GM10248 (cell line): ENCODE data around the gene RPL18.
"Not testable (repeated sequence)": the region's sequence is repeated elsewhere in the genome, so short reads cannot be mapped to it uniquely, and the experiment has no call there.

Experiments
- CTCF ChIA-PET: fragments of 300-600 bp; sonication (Branson Sonifier 250); formaldehyde crosslinking; extraction: SDS; loops from one replicate; lab custom pipeline; 2021; ENCODE audit warnings: antibody characterized with exemption; lab: Yijun Ruan, JAX
- POLR2A ChIA-PET: fragments of 350-650 bp; sonication (Branson Sonifier 250); formaldehyde crosslinking; extraction: SDS; loops from one replicate; lab custom pipeline; 2020; ENCODE audit warnings: antibody characterized with exemption; lab: Yijun Ruan, JAX
- DNase-seq: peaks from one replicate; pipeline ENCODE4 v3.0.0; 2012; ENCODE audit errors: extremely low spot score
- TF ChIP-seq, protein P1 (sequence below): IDR thresholded peaks from 2 replicates; pipeline ENCODE4 v1.5.1; 2012; ENCODE audit warnings: mild to moderate bottlenecking, low read depth; ENCODE audit errors: extremely low read depth, missing control alignments, control extremely low read depth

The RPL18 gene

DNA sequence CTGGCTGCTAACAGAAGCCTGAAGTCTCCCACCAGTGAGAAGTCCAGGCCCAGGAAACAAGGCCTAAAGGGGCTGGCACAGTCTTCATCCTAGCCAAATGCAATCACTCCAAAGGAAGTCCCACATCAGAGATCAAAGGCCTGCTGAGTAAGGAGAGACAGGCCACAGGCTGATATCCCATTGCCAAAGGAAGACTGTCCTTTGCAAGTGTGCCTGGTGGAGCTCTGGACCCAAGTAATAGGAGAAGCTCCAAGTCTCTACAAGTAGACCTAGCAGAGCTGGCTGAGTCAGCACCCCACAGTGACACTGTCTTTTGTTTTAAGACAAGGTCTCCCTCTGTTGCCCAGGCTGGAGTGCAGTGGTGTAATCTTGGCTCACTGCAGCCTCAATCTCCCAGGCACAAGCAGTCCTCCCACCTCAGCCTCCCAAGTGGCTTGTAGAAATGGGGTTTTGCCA lies 13.7 kb upstream of the RPL18 start:
- TF ChIP-seq, protein P1, sequence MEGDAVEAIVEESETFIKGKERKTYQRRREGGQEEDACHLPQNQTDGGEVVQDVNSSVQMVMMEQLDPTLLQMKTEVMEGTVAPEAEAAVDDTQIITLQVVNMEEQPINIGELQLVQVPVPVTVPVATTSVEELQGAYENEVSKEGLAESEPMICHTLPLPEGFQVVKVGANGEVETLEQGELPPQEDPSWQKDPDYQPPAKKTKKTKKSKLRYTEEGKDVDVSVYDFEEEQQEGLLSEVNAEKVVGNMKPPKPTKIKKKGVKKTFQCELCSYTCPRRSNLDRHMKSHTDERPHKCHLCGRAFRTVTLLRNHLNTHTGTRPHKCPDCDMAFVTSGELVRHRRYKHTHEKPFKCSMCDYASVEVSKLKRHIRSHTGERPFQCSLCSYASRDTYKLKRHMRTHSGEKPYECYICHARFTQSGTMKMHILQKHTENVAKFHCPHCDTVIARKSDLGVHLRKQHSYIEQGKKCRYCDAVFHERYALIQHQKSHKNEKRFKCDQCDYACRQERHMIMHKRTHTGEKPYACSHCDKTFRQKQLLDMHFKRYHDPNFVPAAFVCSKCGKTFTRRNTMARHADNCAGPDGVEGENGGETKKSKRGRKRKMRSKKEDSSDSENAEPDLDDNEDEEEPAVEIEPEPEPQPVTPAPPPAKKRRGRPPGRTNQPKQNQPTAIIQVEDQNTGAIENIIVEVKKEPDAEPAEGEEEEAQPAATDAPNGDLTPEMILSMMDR = no peak
- no peak for DNase-seq
- CTCF ChIA-PET = interaction anchor here (2.2 to 2.7 kb wide), 2 partner anchors 9 to 13 kb away, joined by 5 to 20 read pairs; partner anchors contain the start of gene CA11
- POLR2A ChIA-PET = interaction anchor here (0.7 to 3.4 kb wide), 3 partner anchors 11 to 277 kb away, joined by 5 to 16 read pairs (median 7); partner anchors contain the start of genes RPL18 and SPHK2

DNA sequence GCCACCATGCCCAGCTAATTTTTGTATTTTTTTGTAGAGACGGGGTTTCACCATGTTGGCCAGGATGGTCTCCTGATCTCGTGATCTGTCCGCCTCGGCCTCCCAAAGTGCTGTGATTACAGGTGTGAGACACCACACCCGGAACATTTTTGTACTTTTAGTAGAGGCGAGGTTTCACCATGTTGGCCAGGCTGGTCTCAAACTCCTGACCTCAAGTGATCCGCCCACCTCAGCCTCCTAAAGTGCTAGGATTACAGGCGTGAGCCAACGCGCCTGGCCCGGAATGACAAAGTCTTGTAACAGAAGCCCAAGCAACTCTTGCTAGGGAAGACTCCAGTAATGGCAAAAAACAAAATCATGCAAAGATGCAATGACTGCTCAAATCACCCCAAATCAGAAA lies 13.3 kb upstream of the RPL18 start:
- ChIA-PET POLR2A (interaction anchor here (0.7 to 3.4 kb wide), 2 partner anchors 10 to 13 kb away, joined by 5 to 16 read pairs; partner anchors contain the start of genes RPL18 and SPHK2), CTCF (interaction anchor here (1.0 to 2.2 kb wide), 2 partner anchors 14 to 24 kb away, joined by 4 to 5 read pairs; partner anchors contain the start of gene CA11)

DNA sequence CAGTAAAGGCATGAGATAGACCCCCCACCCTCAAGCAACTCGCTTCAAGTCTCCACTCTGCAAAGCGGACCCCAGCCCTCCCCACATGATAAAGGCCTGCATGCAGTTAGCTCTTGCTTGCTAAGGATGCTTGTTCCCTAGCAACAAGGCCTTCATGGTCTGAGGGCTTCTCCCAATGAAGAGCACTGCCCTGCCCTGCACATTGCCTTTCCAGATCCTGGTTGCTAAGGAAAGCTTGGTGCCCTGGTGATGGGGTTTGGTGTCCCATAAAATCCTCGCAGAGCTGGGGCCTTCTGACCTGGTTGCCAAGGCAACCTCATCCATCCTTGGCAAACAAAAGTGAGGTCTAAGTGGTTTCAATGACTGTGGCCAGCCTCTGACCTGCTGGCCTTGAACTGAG lies 12.2 kb upstream of the RPL18 start:
- ChIA-PET CTCF (interaction anchor here (1.0 to 2.2 kb wide), 2 partner anchors 15 to 23 kb away, joined by 4 to 5 read pairs; partner anchors contain the start of gene CA11), POLR2A (interaction anchor here (1.4 to 3.4 kb wide), 2 partner anchors 12 kb away, joined by 5 to 16 read pairs; partner anchors contain the start of genes RPL18 and SPHK2)
- no peak for DNase-seq
- TF ChIP-seq, protein P1 = no peak

More for the DNA sequence above, 13.3 kb upstream of the RPL18 start:
- not testable (repeated sequence) for DNase-seq

DNA sequence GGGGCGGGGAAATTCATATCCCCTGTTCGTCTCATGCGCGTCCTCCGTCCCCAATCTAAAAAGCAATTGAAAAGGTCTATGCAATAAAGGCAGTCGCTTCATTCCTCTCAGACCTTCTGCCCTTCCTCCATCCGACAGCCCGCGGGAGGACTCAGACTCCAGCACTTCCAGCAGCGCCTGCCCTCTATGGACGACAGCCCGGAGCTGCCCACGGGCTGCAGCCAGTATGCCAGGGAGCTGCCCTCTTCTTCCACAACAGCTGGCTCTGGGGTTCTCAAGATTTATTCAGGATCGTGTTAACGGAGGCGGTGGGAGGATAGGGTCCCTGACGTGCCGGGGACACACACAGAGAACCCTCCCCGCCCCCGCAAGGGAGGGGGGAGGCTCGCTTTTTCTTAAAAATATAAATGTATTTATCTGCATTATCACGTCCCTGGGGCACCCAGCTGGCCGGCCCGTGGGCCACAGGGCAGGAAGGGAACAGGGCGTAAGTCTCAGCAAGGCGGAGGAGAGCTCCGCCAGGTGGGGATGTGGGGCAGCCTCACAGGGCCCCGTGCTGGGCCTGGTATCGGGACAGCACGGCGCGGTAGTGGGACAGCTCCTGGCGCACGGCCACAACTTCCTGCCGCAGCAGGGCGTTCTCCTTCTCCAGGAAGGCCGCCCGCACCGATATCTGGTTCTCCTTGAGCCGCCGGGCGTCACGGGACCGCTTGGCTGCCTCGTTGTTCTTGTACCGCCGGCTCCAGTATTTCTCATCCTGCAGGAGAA lies 11.5 kb upstream of the RPL18 start:
- POLR2A ChIA-PET = interaction anchor here (1.4 kb wide), 1 partner anchor 11 kb away, joined by 5 read pairs; the partner anchor contains the start of genes RPL18 and SPHK2
- TF ChIP-seq, protein P1 = no peak
- CTCF ChIA-PET = no interaction called here
- DNase-seq = no peak

DNA sequence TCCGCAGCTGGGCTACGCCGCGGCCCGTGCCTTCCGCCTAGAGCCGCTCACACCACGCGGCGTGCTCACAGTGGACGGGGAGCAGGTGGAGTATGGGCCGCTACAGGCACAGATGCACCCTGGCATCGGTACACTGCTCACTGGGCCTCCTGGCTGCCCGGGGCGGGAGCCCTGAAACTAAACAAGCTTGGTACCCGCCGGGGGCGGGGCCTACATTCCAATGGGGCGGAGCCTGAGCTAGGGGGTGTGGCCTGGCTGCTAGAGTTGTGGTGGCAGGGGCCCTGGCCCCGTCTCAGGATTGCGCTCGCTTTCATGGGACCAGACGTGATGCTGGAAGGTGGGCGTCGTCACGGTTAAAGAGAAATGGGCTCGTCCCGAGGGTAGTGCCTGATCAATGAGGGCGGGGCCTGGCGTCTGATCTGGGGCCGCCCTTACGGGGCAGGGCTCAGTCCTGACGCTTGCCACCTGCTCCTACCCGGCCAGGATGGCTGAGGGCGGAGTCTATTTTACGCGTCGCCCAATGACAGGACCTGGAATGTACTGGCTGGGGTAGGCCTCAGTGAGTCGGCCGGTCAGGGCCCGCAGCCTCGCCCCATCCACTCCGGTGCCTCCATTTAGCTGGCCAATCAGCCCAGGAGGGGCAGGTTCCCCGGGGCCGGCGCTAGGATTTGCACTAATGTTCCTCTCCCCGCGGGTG lies 10.8 kb upstream of the RPL18 start:
- ChIA-PET CTCF (no interaction called here), POLR2A (interaction anchor here (1.4 kb wide), 1 partner anchor 11 kb away, joined by 5 read pairs; the partner anchor contains the start of genes RPL18 and SPHK2)
- no peak for DNase-seq
- TF ChIP-seq, protein P1 = no peak

DNA sequence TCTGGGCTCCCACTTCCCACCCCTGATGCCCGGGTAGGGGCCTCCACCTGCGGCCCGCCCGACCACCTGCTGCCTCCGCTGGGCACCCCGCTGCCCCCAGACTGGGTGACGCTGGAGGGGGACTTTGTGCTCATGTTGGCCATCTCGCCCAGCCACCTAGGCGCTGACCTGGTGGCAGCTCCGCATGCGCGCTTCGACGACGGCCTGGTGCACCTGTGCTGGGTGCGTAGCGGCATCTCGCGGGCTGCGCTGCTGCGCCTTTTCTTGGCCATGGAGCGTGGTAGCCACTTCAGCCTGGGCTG lies 10.3 kb upstream of the RPL18 start:
- POLR2A ChIA-PET = no interaction called here

More for the DNA sequence above, 10.3 kb upstream of the RPL18 start:
- TF ChIP-seq, protein P1 = no peak
- DNase-seq = no peak
- CTCF ChIA-PET = no interaction called here
